IgD-negative memory B cell (primary cell): ENCODE results near the gene SLC11A2. TPM values are rescaled to one million over a fixed set of nuclear protein-coding genes. Genes with fewer than 3 reads are reported as not detected.

Source experiments
- H3K27ac Mint-ChIP-seq, 3 donors: one replicate each; pipeline ENCODE4 v1.8.0; 2020 to 2022; ENCODE audit warnings: mild to moderate bottlenecking in 3 of 3, mixed read lengths in 3 of 3, moderate library complexity in 1 of 3
- H3K27me3 Mint-ChIP-seq: one replicate; pipeline ENCODE4 v1.8.0; 2021; ENCODE audit warnings: mixed read lengths
- H3K36me3 Mint-ChIP-seq: one replicate; pipeline ENCODE4 v1.8.0; 2020; ENCODE audit warnings: mild to moderate bottlenecking, mixed read lengths
- H3K4me1 Mint-ChIP-seq, 3 donors: one replicate each; pipeline ENCODE4 v1.8.0; 2020 to 2022; ENCODE audit warnings: mixed read lengths in 3 of 3, mild to moderate bottlenecking in 1 of 3
- H3K4me3 Mint-ChIP-seq, 4 donors: one replicate each; pipeline ENCODE4 v1.8.0; 2020 to 2022; ENCODE audit warnings: mild to moderate bottlenecking in 4 of 4, mixed read lengths in 4 of 4, moderate library complexity in 3 of 4
- H3K9me3 Mint-ChIP-seq, 3 donors: one replicate each; pipeline ENCODE4 v1.8.0; 2020 to 2021; ENCODE audit warnings: mixed read lengths in 3 of 3, mild to moderate bottlenecking in 1 of 3
- polyA plus RNA-seq: library from polyadenylated mRNA; unstranded; fragments of 300-500 nt; fragmentation: Illumina TruSeq; gene quantifications from one replicate; pipeline ENCODE4 v1.2.3, GENCODE V29; 2021

SLC11A2 gene
- polyA plus RNA-seq, 1 donor from 2014 or later, result 8.2 TPM

- no peaks in the 10 kb centered on the region for H3K9me3 Mint-ChIP-seq
- no peaks in the 10 kb centered on the region for H3K27me3 Mint-ChIP-seq
- H3K36me3 Mint-ChIP-seq, result peaks cover 1% of the 10 kb centered on the region
- peaks cover 21 to 29% (median 24%) of the 10 kb centered on the region in 3 donors for H3K4me1 Mint-ChIP-seq
- peak within 1 kb of the TSS; percentile 88 to 99 (median 96) for H3K4me3 Mint-ChIP-seq
- H3K27ac Mint-ChIP-seq, result peak within 1 kb of the TSS; percentile 86 to 97 (median 97)
Measured at GRCh38 chr12:51047655-51048540, 21.7 kb upstream of the SLC11A2 start, which contains the start of gene LETMD1. TSS of gene LETMD1 (plus strand) at chr12:51048327. CDS start at chr12:51048357, 30 bp downstream.

- no peaks in the 10 kb centered on the region for H3K36me3 Mint-ChIP-seq
- H3K27ac Mint-ChIP-seq, result no peak overlapping the region
- no peaks in the 10 kb centered on the region for H3K9me3 Mint-ChIP-seq
- no peak overlapping the region for H3K4me3 Mint-ChIP-seq
- H3K27me3 Mint-ChIP-seq, result no peaks in the 10 kb centered on the region
- H3K4me1 Mint-ChIP-seq, result peaks cover 0 to 2% (median 0%) of the 10 kb centered on the region in 3 donors
Measured at GRCh38 chr12:51036279-51036678, 10.1 kb upstream of the SLC11A2 start.

- no peaks in the 10 kb centered on the region for H3K36me3 Mint-ChIP-seq
- H3K4me3 Mint-ChIP-seq, result no peak overlapping the region
- no peak overlapping the region for H3K27ac Mint-ChIP-seq
- H3K9me3 Mint-ChIP-seq, result no peaks in the 10 kb centered on the region
- H3K4me1 Mint-ChIP-seq, result peaks cover 0 to 2% (median 0%) of the 10 kb centered on the region in 3 donors
- H3K27me3 Mint-ChIP-seq, result peaks cover 3% of the 10 kb centered on the region
Measured at GRCh38 chr12:51033457-51034089, 7.4 kb upstream of the SLC11A2 start.

DNA sequence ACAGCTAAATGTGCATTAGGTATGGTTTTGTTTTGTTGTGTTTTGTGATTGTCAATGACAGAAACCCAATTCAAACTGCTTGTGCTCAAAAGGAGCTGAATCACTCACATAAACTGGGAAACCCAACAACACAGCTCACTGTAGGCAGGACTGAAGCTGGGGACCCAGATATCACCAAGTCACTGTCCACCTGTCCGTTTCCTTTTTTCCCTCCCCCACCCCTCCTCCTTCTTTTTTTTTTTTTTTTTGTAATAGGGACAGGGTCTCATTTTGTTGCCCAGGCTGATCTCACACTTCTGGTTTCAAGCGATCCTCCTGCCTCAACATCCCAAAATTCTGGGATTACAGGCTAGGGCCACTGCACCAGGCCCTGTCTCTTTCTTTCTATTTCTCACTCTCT is 6.9 kb upstream of the SLC11A2 start:
- H3K27ac Mint-ChIP-seq, result no peak overlapping the region
- peaks cover 2 to 4% (median 3%) of the 10 kb centered on the region in 3 donors for H3K4me1 Mint-ChIP-seq
- H3K36me3 Mint-ChIP-seq, result no peaks in the 10 kb centered on the region
- no peaks in the 10 kb centered on the region for H3K9me3 Mint-ChIP-seq
- H3K27me3 Mint-ChIP-seq, result peaks cover 3% of the 10 kb centered on the region
- H3K4me3 Mint-ChIP-seq, result peak overlapping the region in 1 of 4 donors; percentile 63

DNA sequence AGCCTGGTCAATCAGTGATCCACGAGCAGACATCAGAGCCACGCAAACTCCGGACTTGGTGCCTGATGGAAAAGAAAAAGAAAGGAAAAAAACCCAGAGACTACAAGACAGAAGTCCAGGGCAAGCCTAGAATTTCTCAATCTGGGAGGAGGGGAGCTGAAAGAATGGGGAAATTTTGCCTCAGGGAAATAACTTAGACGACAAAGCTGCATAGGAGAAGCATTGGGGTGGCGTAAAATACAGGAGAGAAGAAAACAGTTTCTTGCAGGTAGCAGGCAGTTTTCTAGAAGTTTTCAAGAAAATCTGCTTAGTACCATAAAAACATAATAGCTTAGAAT is 2.6 kb upstream of the SLC11A2 start:
- Mint-ChIP-seq H3K27ac (no peak overlapping the region), H3K27me3 (peaks cover 3% of the 10 kb centered on the region), H3K4me1 (peaks cover 22 to 25% (median 22%) of the 10 kb centered on the region in 3 donors), H3K9me3 (no peaks in the 10 kb centered on the region), H3K4me3 (peak overlapping the region in 1 of 4 donors; percentile 69), H3K36me3 (no peaks in the 10 kb centered on the region)

DNA sequence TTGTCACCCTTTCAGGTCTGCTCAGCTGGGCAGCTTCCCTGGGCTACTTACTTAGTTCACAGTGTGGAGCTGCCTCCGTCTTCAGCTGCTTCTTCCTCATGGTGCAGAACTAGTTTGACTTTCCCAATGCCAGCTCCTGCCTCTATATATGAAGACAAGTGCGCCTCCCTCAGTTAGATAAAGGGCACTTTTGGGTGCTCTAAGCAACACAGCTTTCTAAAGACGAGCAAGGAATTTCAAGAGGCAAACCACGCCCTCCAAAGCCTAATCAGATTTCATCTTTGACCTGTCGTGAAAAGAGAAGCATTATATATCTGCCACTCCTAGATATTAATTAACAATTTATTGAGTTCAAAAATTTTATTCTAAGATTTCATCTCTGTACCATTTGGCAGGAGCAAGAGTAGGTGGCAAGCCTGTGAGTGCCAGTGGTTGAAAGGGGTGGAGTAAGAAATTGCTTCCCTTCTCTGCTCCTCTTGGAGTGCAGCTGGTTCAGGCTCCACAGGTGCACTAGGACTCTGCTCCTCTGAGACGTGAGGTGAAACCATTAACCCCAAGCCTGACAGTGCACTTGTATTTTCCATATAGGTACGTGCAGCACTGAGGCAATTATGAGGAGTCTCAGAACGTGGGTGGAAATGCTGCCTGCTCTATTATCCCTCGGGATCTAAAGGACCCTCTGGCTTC is 2.1 kb upstream of the SLC11A2 start:
- Mint-ChIP-seq H3K4me3 (peak overlapping the region in 3 of 4 donors; percentile 60 to 86 (median 78)), H3K36me3 (no peaks in the 10 kb centered on the region), H3K4me1 (peaks cover 22 to 25% (median 22%) of the 10 kb centered on the region in 3 donors), H3K9me3 (no peaks in the 10 kb centered on the region), H3K27me3 (peaks cover 3% of the 10 kb centered on the region), H3K27ac (peak overlapping the region in 1 of 3 donors; percentile 66)

DNA sequence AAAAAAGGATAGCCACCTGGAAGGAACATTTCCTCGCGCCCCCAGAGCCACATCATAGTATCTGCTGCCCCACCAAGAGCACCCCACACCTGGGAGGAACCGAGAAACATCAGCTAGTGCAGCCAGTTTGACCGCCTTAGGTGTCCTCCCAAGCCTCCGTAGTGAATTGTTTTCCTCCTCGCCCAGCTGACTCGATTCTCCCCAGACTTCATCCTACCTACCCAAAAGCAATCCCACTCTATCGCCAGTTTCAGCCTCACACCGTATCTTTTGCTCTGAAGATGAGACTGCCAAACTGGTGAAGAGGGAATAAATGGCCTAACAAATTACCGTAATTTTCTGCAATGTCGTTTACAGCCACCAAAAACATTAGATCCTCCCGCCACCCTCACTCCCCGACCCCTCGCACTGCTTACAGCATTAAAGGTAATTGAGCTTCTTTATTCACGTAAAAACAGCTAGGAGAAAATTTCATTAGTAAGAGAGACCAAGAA is 1.2 kb upstream of the SLC11A2 start:
- Mint-ChIP-seq H3K27ac (no peak overlapping the region), H3K4me1 (peaks cover 22 to 27% (median 22%) of the 10 kb centered on the region in 3 donors), H3K36me3 (peaks cover 2% of the 10 kb centered on the region), H3K4me3 (peak overlapping the region; percentile 44 to 86 (median 70)), H3K27me3 (peaks cover 3% of the 10 kb centered on the region), H3K9me3 (no peaks in the 10 kb centered on the region)

GRCh38 chr12:51025338-51025835 is 797 bp downstream of the SLC11A2 start:
- peak overlapping the region; percentile 86 to 100 (median 98) for H3K4me3 Mint-ChIP-seq
- H3K9me3 Mint-ChIP-seq, result no peaks in the 10 kb centered on the region
- peaks cover 2% of the 10 kb centered on the region for H3K36me3 Mint-ChIP-seq
- peaks cover 22 to 32% (median 25%) of the 10 kb centered on the region in 3 donors for H3K4me1 Mint-ChIP-seq
- H3K27ac Mint-ChIP-seq, result peak overlapping the region; percentile 43 to 85 (median 83)
- peaks cover 3% of the 10 kb centered on the region for H3K27me3 Mint-ChIP-seq

DNA sequence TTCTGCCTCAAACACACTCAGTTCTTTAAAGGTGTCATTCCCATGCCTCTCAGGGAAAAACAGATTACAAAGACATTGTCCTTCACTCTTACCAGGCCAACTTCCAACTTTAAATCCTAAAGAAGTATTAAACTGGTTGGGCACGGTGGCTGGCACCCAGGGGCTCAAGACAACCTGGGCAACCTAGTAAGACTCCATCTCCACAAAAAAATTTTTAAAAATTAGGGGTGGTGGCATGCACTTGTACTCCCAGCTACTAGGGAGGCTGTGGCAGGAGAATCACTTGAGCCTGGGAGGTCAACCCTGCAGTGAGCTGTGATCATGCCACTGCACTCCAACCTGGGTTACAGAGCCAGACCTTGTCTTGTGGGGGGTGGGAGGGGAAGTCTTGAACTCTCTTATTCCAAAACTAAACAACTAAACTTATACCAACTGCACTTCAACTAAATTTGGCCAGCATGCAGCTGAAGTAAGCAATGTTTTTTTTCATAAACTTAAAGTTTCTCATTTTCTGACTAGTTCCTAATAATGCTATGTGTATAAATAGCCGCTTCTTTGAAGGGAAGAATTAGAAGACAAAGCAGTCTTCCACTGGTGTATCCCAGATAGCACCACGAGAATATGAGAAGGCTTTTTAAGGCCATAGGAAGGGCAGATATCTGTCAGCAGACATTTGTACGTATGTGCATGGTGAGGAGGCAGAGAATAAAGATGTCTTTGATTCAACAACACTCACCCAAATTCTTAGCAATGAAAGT is 2.4 kb downstream of the SLC11A2 start:
- H3K4me1 Mint-ChIP-seq, result peaks cover 25 to 34% (median 26%) of the 10 kb centered on the region in 3 donors
- H3K27ac Mint-ChIP-seq, result peak overlapping the region in 1 of 3 donors; percentile 83

GRCh38 chr12:51021694-51022093 is 4.5 kb downstream of the SLC11A2 start:
- Mint-ChIP-seq H3K4me1 (peaks cover 21 to 30% (median 29%) of the 10 kb centered on the region in 3 donors), H3K27me3 (no peaks in the 10 kb centered on the region), H3K36me3 (peaks cover 2% of the 10 kb centered on the region), H3K9me3 (no peaks in the 10 kb centered on the region), H3K27ac (peak overlapping the region in 1 of 3 donors; percentile 80), H3K4me3 (no peak overlapping the region)

More for the DNA sequence above, 2.4 kb downstream of the SLC11A2 start:
- H3K36me3 Mint-ChIP-seq, result peaks cover 2% of the 10 kb centered on the region
- H3K9me3 Mint-ChIP-seq, result no peaks in the 10 kb centered on the region
- peak overlapping the region; percentile 86 to 100 (median 98) for H3K4me3 Mint-ChIP-seq
- H3K27me3 Mint-ChIP-seq, result peaks cover under 1% of the 10 kb centered on the region

DNA sequence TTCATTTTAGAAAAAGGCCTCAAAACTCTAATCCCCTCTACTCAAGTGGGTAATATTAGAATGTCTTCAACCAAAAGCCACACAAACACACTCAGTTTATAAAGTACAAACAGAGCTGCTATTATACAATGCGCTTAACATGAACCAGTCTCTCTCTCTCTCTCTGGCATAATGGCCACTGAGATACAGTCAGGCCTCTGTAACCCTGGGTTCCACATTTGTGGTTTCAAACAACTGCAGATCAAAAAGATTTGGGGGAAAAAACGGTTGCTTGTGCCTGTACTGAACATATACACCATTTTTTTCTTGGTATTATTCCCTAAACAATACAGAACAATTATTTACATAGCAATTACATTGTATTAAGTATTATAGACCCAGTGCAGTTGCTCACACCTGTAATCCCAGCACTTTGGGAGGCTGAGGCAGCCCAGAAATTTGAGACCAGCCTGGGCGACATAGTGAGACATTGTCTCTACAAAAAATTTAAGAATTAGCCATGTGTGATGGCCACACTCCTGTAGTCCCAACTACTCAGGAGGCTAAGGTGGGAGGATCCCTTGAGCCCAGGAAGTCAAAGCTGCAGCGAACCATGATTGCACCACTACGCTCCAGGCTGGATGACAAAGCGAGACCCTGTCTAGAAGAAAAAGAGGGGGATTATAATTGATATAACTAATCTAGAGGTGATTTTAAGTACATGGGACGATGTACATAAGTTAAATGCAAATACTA is 5.6 kb downstream of the SLC11A2 start:
- peaks cover 19 to 29% (median 27%) of the 10 kb centered on the region in 3 donors for H3K4me1 Mint-ChIP-seq
- peak overlapping the region in 1 of 3 donors; percentile 80 for H3K27ac Mint-ChIP-seq
- H3K36me3 Mint-ChIP-seq, result peaks cover 2% of the 10 kb centered on the region
- H3K9me3 Mint-ChIP-seq, result no peaks in the 10 kb centered on the region
- H3K27me3 Mint-ChIP-seq, result no peaks in the 10 kb centered on the region
- peak overlapping the region in 1 of 4 donors; percentile 62 for H3K4me3 Mint-ChIP-seq

GRCh38 chr12:51019927-51020326 is 6.3 kb downstream of the SLC11A2 start:
- Mint-ChIP-seq H3K9me3 (no peaks in the 10 kb centered on the region), H3K27me3 (no peaks in the 10 kb centered on the region), H3K36me3 (peaks cover 2% of the 10 kb centered on the region), H3K4me1 (peaks cover 12 to 22% (median 20%) of the 10 kb centered on the region in 3 donors), H3K4me3 (no peak overlapping the region), H3K27ac (no peak overlapping the region)

DNA sequence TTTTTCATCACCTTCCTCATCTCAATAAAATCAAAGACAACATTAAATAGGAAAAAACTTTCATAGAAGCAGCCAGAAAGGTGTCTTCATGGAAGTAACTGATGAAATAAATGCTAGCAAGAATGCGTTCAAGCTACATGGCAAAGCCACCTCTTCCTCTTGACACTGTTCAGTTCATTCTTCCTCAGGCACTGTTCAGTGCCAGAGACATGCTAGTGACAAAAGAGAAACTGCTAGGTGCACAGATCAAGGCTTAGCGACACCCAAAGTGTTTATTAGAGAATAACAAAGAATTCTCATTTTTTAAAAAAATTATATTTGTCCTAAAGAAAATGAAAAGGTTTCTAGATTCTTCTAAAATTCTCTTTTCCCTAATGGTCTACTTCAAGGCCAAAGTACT is 7.2 kb downstream of the SLC11A2 start:
- Mint-ChIP-seq H3K9me3 (no peaks in the 10 kb centered on the region), H3K4me3 (no peak overlapping the region), H3K27me3 (no peaks in the 10 kb centered on the region), H3K4me1 (peaks cover 4 to 12% (median 11%) of the 10 kb centered on the region in 3 donors), H3K36me3 (peaks cover 2% of the 10 kb centered on the region), H3K27ac (no peak overlapping the region)
